Memory B cell (primary cell): Measurements from ENCODE around the gene URAD.
A peak's percentile ranks its signal among the peaks of the same experiment; 100 is the strongest.

Source experiments
- ATAC-seq: fragments of 150-1000 bp; cut with Tn5 transposase; 2 replicates; pipeline ENCODE4 v1.10.0; 2021; ENCODE audit warnings: low read depth, mild to moderate bottlenecking, moderate library complexity
- DNase-seq, 2 donors: peaks; one replicate each; pipeline ENCODE4 v3.0.0; 2022; ENCODE audit warnings: low spot score in 2 of 2
- H3K27ac Mint-ChIP-seq: one replicate; pipeline ENCODE4 v1.8.0; 2022; ENCODE audit warnings: mild to moderate bottlenecking, moderate library complexity, mixed read lengths
- H3K27me3 Mint-ChIP-seq: one replicate; pipeline ENCODE4 v1.8.0; 2022; ENCODE audit warnings: mixed read lengths
- H3K36me3 Mint-ChIP-seq: one replicate; pipeline ENCODE4 v1.8.0; 2022; ENCODE audit warnings: mild to moderate bottlenecking, mixed read lengths
- H3K4me1 Mint-ChIP-seq: one replicate; pipeline ENCODE4 v1.8.0; 2022; ENCODE audit warnings: mixed read lengths
- H3K4me3 Mint-ChIP-seq: one replicate; pipeline ENCODE4 v1.8.0; 2022; ENCODE audit warnings: mild to moderate bottlenecking, moderate library complexity, mixed read lengths
- H3K9me3 Mint-ChIP-seq: one replicate; pipeline ENCODE4 v1.8.0; 2022; ENCODE audit warnings: mixed read lengths

The URAD gene

GRCh38 chr13:27933580-27934328 lies 54.7 kb downstream of the URAD start:
- H3K4me1 Mint-ChIP-seq: no peaks in the 10 kb centered on the region
- DNase-seq: no peak
- H3K4me3 Mint-ChIP-seq: no peak overlapping the region
- ATAC-seq: no peak
- no peaks in the 10 kb centered on the region for H3K9me3 Mint-ChIP-seq
- no peak overlapping the region for H3K27ac Mint-ChIP-seq
- peaks cover 11% of the 10 kb centered on the region for H3K27me3 Mint-ChIP-seq
- no peaks in the 10 kb centered on the region for H3K36me3 Mint-ChIP-seq

GRCh38 chr13:27933118-27933517 lies 55.4 kb downstream of the URAD start:
- DNase-seq (no peak), ATAC-seq (no peak)
- Mint-ChIP-seq H3K4me1 (peaks cover under 1% of the 10 kb centered on the region), H3K27me3 (peaks cover 11% of the 10 kb centered on the region), H3K36me3 (no peaks in the 10 kb centered on the region), H3K9me3 (no peaks in the 10 kb centered on the region), H3K4me3 (no peak overlapping the region), H3K27ac (no peak overlapping the region)

DNA sequence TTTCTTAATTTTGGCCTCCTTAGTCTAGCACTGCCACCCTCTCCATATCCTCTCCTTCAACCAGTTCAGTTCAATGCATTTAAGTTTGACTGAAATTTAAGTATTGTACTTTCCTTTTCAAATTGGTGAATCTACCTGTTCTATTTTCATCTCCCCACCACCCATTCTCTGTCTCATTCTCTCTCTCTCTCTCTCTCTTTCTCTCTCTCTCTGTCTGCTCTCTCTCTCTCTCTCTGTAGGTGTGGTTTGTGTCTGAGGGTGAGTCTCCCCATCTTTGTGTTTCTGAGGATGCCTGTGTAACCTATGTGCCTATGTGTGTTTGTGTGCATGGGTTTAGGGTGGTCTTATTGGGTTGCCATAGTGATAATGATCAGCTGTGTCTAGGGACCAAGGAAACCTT lies 58.6 kb downstream of the URAD start:
- Mint-ChIP-seq H3K27ac (no peak overlapping the region), H3K9me3 (peaks cover 4% of the 10 kb centered on the region), H3K36me3 (peaks cover 2% of the 10 kb centered on the region), H3K4me1 (peaks cover 6% of the 10 kb centered on the region), H3K4me3 (no peak overlapping the region), H3K27me3 (peaks cover 24% of the 10 kb centered on the region)
- DNase-seq: no peak
- ATAC-seq: no peak

DNA sequence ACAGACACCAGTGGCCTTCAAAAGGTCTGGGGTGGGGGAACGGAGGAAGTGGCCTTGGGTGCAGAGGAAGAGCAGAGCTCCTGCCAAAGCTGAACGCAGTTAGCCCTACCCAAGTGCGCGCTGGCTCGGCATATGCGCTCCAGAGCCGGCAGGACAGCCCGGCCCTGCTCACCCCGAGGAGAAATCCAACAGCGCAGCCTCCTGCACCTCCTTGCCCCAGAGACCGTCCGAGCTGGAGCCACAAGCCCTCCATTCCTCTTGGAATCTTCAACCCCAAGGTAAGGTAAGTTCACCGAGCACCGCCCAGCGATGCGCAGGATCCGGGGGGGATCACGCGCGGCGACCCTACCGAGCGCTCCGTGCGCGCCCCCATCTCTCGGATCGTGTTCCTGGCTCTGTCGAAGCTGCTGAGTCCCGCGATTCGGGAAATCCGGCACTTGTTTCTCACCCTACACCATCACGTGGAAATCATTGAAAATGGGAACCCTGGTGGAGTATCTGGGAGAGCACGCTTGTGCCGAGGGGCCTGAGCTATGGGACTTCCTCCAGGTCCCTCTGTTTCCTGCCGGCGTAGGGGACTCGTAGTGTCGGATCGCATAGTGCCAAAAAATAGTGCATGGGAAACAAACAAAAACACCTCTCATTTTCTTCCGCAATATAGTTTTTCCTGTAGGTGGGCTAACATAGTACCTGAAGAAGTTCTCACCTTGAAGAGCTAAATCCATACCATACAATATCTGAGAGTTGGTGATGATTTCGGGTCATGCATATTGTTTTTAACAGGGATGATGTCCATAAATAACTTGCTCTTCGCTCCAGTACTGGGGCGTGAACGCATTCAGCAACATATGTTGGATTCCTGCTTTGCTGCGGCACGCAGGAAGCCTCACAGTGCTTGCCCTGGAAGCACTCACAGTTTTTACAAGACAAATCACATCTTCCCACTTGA lies 59.4 kb downstream of the URAD start:
- ATAC-seq (no peak), DNase-seq (no peak)
- H3K36me3 Mint-ChIP-seq: peaks cover 4% of the 10 kb centered on the region
- H3K4me3 Mint-ChIP-seq: no peak overlapping the region
- H3K27me3 Mint-ChIP-seq: peaks cover 26% of the 10 kb centered on the region
- no peak overlapping the region for H3K27ac Mint-ChIP-seq
- peaks cover 8% of the 10 kb centered on the region for H3K4me1 Mint-ChIP-seq
- peaks cover 4% of the 10 kb centered on the region for H3K9me3 Mint-ChIP-seq

GRCh38 chr13:27928353-27928804 lies 60.1 kb downstream of the URAD start:
- DNase-seq (no peak), ATAC-seq (no peak)
- H3K27ac Mint-ChIP-seq: peak overlapping the region; percentile 54
- H3K9me3 Mint-ChIP-seq: peaks cover 4% of the 10 kb centered on the region
- H3K36me3 Mint-ChIP-seq: peaks cover 4% of the 10 kb centered on the region
- H3K4me3 Mint-ChIP-seq: no peak overlapping the region
- peaks cover 27% of the 10 kb centered on the region for H3K27me3 Mint-ChIP-seq
- peaks cover 14% of the 10 kb centered on the region for H3K4me1 Mint-ChIP-seq
